Stimulated activated CD4-positive, alpha-beta T cell treated with anti-CD3 and anti-CD28 coated beads, Interleukin-12 subunit alpha, Interleukin-12 subunit beta, amount 100 ng/mL, for 4 hours (primary cell): Measurements from ENCODE around the gene MYO3A.

Experiments used
- DNase-seq: peaks from one replicate; pipeline ENCODE4 v3.0.0-alpha.2; 2020

MYO3A gene, protein sequence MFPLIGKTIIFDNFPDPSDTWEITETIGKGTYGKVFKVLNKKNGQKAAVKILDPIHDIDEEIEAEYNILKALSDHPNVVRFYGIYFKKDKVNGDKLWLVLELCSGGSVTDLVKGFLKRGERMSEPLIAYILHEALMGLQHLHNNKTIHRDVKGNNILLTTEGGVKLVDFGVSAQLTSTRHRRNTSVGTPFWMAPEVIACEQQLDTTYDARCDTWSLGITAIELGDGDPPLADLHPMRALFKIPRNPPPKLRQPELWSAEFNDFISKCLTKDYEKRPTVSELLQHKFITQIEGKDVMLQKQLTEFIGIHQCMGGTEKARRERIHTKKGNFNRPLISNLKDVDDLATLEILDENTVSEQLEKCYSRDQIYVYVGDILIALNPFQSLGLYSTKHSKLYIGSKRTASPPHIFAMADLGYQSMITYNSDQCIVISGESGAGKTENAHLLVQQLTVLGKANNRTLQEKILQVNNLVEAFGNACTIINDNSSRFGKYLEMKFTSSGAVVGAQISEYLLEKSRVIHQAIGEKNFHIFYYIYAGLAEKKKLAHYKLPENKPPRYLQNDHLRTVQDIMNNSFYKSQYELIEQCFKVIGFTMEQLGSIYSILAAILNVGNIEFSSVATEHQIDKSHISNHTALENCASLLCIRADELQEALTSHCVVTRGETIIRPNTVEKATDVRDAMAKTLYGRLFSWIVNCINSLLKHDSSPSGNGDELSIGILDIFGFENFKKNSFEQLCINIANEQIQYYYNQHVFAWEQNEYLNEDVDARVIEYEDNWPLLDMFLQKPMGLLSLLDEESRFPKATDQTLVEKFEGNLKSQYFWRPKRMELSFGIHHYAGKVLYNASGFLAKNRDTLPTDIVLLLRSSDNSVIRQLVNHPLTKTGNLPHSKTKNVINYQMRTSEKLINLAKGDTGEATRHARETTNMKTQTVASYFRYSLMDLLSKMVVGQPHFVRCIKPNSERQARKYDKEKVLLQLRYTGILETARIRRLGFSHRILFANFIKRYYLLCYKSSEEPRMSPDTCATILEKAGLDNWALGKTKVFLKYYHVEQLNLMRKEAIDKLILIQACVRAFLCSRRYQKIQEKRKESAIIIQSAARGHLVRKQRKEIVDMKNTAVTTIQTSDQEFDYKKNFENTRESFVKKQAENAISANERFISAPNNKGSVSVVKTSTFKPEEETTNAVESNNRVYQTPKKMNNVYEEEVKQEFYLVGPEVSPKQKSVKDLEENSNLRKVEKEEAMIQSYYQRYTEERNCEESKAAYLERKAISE (N-terminal part only)

DNA sequence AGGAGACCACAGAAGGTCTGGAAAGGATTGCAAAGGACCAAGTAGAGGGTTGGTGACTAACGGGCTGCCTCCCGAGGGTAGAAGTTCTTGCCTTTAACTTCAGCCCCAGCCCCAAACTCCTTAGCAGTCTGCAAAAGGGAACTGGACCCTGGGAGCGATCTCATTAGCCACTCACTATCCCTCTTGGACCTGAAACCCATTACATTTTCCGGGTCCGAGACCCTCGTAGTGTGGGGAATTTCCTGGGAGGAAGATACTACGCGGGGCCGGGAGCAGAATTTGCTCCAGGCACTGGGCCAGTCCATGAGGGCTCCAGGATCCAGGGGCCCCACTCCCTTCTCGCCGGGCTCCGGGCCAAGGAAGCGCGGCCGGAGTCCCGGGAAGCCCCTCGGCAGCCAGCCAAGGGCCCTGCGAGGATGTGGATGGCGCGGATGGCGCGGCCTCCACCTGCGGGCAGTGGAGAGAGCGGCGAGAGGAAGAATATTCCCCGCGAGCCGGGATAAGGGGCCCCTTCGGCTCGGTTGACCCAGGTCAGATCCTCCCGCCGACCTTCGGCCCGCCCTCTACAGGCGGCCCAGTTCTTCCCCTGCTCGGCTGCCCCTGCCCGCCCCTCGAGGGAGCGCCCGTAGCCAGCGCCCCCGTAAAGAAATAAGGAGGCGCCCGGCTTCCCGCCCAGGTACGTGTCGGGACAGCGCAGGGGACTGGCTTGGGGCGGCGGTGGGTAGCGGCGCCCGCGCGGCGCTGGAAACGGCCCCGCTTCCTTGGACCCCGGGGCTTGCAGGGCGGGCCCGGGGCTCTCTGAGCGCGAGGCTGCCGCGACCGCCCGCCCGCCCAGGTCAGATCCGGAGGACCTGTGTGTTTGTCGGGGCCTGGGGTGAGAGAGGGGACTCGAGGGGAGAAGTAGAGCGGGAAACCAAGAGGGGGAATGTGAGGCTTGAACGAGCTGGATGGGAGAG lies at the start of gene MYO3A:
MYO3A (plus strand) TSS at position 577 of the 956 bp plus-strand sequence. CDS start 17,882 bp downstream, outside the sequence.
- no peak for DNase-seq

DNA sequence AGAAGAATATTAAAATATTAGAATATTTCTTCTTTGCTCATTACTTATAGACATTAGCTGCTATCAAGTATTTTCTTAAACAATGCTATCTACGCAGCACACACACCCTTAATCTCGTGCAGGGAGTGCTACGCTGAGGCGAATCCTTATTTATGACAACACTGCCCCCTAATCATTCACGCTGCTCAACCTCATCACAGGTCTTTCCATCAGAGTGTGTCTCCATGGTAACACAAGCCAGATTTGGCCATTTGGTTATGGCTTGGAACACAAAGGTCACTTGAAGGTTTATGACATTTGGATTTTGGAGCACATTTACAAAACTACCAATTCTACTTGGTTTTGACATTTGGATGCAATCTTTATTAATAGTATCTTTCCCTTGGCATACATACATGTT lies 45.4 kb upstream of the MYO3A start:
- no peak for DNase-seq

DNA sequence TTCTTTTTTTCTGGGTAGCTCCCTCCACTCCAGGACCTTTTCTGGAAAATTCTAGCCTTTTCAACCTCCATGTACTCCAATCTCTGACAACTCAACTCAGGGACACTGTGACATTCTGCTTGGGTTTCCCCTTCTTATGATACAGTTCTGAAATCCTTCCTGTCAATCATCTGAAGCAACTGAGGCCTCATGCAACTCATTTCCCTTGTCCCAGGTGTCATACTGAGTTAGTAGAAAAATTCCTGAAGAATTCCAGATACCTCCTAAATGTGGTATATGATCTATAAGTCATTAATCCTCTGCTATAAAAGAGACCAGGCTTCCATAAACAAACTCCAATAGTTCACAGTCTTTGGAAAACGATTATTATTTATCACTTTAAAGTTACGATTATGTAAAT lies 43.0 kb upstream of the MYO3A start:
- no peak for DNase-seq

DNA sequence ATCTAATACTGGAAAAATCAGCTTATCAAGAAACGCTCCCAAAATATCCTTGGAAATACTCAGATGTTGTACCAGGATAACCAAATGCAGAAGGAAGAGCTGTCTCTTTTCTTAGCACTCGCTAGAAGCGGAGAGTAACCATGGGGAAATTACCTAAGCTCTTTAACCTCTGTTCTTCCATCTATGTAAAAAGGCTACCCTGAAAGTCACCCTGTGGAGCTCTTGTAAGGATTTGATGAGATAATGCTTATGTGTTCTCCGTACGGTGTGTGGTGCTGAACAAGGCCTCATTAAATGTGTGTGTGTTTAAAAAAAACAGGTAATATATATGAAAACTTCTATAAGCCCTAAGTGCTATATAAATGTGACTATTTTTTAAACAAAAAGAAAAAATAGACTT lies 38.2 kb upstream of the MYO3A start:
- no peak for DNase-seq

DNA sequence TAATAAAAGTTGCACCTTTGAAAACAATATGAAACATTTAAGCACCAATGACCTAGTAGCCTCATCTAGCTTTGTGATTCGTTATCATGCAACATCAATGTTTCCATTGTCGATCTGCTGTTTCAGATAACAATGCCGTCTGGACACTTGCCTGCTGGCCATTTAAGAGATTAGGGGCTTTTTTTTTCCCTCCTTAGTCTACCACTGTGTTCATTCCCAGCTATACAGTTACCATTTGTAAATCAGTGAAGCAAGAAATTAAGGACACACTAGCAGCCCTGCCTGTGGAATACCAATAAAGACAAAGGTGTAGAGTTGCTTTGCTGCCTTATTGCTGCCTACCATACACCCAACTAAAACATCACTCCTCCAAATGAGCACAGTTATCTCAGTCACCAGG lies 37.6 kb upstream of the MYO3A start:
- DNase-seq = no peak

DNA sequence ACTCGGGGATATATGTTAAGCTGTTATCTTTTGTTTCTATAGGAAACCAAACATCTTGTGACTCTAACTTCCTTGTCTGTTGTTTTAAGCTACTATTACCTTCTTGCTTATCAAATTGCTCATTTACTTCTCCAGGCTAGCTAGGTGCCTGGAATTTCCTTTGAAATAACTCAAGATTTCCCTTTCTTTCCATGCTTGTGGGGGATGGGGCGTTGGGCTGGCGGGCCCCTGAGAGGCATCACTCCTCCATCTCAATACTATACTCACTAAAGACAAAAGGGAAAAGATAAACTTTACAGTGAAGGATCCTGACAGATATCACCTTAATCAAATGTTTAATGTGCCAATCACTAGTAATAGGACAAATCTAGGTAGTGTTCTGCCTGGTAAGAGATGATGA lies 34.7 kb upstream of the MYO3A start:
- no peak for DNase-seq

DNA sequence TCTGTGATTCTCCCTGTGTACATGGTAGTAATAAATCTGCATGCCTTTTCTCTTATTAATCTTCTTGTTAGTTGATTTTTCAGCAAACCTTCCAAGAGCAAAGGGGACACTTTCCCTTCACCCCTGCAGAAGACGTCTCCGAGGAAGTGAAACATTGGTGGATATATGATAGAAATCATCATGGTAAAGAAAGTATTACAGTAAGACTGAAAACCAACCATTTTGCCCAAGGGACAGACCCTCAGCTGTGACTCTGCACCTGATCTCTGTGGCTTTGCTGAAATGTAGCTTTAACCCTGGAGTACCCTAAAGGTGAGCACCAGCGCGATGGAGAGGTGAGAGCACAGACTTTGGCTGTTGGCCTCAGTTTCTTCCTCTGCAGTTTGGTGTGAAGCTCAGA lies 32.8 kb upstream of the MYO3A start:
- DNase-seq = no peak

DNA sequence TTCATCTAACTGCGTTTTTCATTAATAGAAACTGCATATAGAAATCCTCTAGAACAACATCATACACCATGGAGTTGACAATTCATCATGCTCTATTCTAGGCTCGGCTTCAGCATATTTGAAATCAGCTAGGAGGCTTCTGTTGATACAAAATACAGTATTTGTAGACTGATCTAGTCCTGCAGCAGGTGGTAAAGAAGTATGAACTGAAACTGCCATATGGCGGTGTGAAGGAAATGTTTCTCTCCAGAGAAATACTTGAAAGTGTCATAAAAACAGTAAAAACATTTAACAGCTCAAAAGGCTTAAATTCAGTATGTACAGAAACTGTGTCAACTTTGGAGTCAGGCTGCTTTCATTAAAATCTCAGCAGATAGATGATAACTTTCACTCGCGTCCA lies 32.0 kb upstream of the MYO3A start:
- DNase-seq = no peak

DNA sequence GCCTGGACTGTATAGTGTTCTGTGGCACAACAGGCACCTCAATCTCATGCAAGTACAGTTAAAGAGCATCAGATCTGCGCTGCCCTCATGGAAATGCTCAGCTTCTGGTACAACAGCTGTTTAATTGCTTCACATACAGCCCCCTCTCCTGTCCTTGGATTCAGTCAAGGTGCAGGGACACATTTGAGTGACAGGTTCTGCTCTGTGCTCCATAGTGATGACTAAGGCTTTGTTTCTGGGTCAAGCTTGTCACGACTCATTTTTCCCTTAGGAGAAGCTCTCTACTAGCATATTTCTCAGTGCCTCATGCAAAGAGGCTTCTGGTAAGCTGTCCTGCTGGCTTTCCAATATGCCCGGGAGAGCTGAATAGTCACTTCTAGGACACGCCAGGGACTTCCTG lies 26.8 kb upstream of the MYO3A start:
- DNase-seq = no peak

DNA sequence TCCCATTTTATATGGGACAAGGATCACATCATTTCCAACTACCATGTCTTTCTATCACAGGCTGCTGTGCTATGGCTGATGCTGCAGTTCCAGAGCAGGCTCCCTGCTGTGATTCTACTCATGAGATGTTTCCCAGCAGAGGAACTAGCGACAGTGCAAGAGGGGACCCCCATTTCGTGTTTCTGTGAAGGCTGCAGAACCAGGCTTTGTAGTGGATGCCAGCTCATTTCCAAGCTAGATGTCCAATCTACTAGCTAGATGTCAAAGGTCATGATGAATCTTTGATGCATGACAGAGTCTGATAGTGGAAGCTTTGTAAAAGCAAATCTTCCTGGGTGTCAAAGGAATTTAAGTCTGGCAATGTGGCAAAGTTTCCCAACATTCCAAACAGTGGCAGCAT lies 21.2 kb upstream of the MYO3A start:
- no peak for DNase-seq

DNA sequence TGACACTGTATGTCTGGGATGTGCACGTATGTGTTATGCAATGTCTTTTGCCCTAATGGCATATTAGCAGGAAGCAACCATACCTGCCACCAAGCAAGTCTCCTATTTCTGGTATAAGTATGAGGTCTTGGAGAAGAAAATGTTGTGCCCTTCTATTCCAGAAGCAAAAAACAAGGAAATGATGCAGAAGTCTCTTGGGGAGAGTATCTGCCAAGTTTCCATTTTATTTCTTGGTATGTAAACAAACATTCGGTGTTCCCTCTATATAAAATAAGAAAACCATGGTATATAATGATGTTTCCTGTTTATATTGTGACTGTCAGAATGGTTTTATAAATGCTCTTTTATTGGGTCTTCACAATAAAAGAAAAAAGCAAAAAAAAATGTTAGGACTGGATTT lies 19.3 kb upstream of the MYO3A start:
- no peak for DNase-seq

DNA sequence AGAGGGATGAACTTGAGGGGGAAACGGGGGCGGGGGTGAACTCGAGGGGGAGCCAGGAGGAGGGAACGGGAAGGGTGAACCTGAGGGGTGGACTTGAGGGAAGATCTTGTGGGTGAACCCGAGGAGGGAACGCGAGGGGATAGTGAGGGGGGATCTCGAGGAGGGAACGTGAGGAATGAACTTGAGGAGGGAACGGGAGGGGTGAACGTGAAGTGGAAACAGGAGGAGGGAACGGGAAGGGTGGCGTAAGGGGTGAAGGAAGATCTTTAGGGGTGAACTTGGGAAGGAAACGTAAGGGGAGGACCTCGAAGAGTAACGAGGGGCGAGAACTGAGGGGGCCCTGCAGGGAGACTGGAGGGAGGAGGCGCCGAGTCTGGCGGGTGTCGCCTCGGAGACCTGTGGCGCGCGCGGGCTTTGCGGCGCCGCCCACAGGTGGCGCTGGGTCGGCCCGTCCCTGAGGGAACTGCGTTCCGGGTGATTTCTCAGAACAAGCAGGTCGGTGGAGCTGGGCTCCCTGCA lies 651 bp downstream of the MYO3A start:
- DNase-seq = peak; percentile 10

DNA sequence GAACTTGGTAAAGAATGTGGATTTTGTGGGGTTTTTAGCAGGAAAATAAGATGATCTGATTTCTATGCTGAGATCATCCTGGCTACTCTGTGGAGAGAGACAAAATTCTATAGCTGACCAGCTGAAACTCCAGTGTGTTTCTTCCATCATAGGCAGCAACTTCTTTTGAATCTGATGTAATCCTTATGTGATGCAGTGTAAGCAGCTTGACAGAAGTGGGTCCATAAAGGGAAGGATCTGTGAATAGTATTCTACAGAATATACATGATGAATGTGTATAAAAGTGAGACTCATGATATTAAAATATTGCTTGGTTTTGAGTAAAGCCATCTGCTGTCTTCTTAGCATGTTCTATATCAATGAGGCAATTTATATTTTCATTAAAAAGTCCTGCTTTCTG lies 4.4 kb downstream of the MYO3A start:
- DNase-seq = no peak

DNA sequence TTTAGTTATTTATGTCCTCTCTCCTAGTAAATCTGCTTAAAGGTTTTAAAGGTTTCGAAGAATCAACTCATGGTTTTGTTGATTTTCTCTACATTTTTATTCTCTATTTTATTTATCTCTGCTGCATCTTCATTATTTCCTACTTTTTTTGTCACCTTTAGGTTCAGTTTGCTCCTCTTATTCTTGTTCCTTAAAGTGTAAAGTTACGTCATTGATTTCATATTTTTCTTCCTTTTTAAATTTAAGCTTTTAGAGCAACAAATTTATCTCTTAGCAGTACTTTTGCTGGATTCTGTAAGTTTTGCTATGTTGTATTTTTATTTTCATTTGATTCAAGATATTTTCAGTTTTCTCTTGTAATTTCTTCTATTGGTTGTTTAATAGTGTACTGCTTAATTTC lies 10.7 kb downstream of the MYO3A start:
- no peak for DNase-seq

DNA sequence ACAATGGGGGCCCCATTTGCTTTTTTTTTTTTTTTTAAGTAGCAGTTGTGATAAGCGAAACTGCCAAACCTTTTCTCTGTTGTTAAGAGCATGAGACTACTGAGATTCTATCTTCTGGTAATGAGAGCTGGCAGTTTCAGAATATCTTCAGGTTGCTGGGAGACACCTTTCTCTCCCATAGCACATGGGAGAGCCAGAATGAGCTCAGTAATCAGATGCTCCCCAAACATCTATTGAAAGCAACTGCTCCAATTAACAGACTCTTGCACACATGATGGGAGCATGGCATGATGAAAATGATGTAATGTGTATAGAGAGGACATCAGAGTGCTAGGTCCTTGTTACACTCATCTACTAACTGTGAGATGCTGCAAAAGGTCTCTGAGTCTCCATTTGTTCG lies 18.8 kb downstream of the MYO3A start:
- DNase-seq = no peak

DNA sequence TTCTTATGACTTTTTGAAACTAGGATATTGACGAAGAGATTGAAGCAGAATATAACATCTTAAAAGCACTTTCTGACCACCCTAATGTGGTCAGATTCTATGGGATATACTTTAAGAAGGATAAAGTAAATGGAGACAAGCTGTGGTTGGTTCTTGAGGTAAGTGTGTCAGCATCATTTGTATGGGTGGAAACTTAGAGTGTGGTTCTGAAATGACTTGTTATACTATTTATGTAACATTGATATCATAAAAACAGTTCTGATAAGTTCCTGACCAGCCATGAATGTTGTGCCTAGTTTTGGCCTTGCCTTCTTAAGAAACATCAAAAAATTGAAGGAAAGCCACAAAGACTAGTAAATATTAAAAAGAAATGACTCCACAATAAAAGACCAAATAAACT lies 20.8 kb downstream of the MYO3A start:
- DNase-seq = no peak

DNA sequence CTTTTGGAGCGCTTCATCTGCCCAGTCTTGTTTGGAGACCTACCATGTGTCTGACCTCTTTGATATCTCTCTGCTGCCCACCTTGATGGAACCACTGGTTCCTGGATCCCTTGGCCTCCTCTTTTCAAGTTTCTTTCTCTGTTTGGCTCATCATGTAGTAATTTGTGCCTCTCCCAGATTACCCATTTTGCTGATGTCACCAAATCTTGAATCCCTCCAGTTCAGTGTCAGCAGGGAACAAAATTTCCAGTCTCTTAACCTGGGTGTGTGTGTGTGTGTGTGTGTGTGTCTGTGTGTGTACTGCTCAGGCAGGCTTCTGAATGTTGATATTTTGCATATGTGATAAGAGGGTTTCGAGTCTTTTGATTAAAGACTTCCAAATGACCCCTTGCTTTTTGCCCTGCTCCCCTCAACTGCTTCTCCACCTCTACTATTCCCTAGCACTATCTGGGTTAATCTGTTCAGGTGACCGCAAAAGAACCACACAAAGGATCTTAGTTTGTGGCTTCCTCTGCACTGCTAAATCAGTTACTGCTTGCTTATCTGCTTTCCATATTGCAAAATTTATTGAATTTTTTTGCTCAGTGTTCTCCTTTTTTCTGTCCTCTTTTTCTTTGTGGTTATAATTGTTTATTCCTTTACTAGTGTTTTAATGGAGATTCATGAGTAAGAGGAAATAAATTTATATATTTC lies 25.7 kb downstream of the MYO3A start:
- no peak for DNase-seq

DNA sequence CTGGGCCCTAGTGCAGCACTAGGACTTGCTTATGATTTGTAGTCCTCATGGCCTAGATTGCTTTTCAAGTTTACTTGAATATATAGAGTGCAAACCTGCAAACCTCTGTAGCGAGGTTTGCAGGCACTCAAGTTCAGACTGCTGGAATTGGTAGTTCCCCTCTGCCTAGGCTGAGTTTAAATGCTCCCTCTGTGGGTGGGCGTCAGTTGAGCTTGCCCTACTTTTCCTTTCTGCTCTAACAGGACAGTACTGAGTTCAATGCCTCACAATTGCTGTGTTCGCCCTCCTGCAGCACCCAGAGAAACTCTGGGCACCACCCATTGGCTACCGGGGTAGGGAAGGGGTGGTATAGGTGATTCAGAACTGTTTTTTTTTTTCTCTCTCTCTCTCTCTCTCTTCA lies 31.6 kb downstream of the MYO3A start:
- DNase-seq = no peak

DNA sequence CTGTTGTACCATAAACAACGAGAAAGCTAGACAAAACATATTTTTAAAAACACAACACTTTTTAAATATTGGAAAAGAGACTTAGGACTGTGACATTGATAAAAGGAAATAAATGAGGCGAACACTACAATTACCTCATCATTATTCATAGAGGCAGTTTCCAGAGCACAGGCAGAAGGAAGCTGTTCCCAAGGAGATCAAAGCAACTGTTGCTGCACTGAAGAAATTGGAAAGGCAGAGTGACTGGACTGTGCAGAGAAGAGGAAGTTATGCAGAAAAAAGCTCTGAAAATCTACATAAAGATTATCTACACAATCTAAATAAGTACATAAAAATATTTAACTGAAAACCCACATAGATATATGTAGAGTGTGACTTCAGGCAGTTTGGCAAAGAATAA lies 32.8 kb downstream of the MYO3A start:
- no peak for DNase-seq

DNA sequence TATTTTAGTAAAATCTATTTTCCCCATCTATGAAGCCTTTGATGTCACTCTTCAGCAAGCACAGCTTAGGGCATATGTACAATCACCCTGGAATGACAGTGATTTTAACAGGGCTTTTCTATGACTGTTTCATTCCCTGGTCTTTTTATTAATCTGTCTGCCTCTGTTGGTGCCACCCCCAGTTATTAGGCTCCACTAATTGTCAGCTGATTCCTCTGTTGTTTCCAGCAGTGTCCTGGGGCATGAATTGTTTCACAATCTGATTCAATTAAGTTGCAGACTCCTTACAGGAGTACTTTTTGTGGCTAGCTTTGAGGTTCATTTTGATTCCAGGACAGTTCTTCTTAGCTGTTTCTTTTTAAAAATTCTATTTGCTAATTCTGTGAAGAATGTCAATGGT lies 38.6 kb downstream of the MYO3A start:
- DNase-seq = no peak

DNA sequence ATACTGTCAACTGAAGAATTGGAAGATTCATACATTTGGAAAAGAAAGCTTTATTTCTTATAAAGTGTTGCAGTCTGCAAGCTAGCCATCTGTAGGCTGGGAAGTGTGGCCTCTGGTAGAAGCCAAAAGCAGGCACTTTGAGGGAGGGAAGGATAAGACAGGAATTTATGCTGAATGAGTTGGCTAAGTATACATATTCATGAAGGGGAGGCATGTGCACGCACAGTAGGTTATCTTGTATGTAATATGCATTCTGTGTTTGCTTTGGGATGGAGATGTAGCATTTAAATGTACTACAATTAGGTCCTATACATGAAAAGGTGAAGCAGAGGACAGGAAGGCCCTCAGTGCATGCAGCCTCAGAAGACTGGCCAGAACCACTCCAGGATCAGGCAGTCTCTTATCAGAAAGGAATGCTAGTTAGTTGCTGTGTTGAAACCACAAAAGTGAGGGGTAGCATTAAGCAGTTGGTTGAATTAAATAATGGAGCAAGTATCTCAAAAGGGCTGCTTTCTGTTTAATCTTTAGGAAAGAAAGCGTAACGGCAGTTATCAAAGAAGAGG lies 40.9 kb downstream of the MYO3A start:
- no peak for DNase-seq
